ENCODE measurements around the gene RLN1. TPM values are rescaled to one million over a fixed set of nuclear protein-coding genes. Genes with fewer than 3 reads are reported as not detected.

RLN1 gene
- total RNA-seq, 1 donor from 2014 or later, result not detected

DNA sequence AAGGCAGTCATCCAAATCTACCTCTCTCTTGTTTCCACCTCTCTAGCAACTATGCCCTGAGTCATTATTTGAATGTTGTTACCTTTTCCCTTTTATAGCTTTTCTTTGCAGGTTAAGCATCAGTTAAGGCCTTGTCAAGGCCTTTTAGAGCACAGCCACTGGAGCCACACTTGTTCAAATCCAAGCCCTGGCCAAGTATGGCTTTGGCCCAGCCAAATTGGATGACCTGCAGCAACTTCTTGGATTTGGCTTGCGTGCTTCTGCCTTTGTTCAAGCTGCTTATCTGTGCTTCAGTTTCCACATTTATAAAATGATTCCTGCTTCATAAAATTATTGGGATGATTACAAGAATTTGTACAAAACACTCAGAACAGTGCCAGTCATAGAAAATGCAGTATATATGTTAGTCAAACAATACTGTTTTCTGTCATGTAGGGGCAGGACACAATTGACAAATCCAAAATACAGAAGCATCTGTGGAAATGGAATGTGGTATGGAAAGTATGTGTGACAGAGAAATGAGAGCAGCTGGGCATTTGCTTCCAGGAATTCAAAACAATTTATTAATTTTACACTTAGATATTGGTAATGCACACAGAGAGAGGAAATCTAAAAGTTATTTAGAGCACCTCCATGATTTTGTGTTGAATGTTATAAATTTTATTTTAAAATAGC is 17.9 kb upstream of the RLN1 start:
- H3K4me1 ChIP-seq, result peaks cover 29% of the 10 kb centered on the region
- H3K36me3 ChIP-seq, result no peaks in the 10 kb centered on the region
- H3K27me3 ChIP-seq (ENCODE audit: low read depth), result no peaks in the 10 kb centered on the region
- no peaks in the 10 kb centered on the region for H3K9me3 ChIP-seq (replicated peaks)
- intact Hi-C loops (cut with micrococcal nuclease), result no loop called here
- no peak for DNase-seq
- H3K27ac ChIP-seq (replicated peaks), result peak overlapping the region; percentile 14
- H3K4me3 ChIP-seq, result no peak overlapping the region
- no peak for TF ChIP-seq CTCF (IDR thresholded peaks at IDR 0.05; ENCODE audit: borderline replicate concordance)

GRCh38 chr9:5355817-5356216 is 16.1 kb upstream of the RLN1 start:
- intact Hi-C loops (cut with micrococcal nuclease), result no loop called here
- DNase-seq, result no peak
- Histone ChIP-seq H3K9me3 (replicated peaks) (no peaks in the 10 kb centered on the region), H3K4me3 (no peak overlapping the region), H3K36me3 (no peaks in the 10 kb centered on the region), H3K27me3 (ENCODE audit: low read depth) (no peaks in the 10 kb centered on the region), H3K27ac (replicated peaks) (no peak overlapping the region), H3K4me1 (peaks cover 29% of the 10 kb centered on the region)
- no peak for TF ChIP-seq CTCF (IDR thresholded peaks at IDR 0.05; ENCODE audit: borderline replicate concordance)

GRCh38 chr9:5355226-5355625 is 15.6 kb upstream of the RLN1 start:
- Histone ChIP-seq H3K27me3 (ENCODE audit: low read depth) (no peaks in the 10 kb centered on the region), H3K4me3 (no peak overlapping the region), H3K9me3 (replicated peaks) (peaks cover 4% of the 10 kb centered on the region), H3K27ac (replicated peaks) (no peak overlapping the region), H3K4me1 (peaks cover 29% of the 10 kb centered on the region), H3K36me3 (no peaks in the 10 kb centered on the region)
- DNase-seq, result no peak
- intact Hi-C loops (cut with micrococcal nuclease), result no loop called here
- TF ChIP-seq CTCF (IDR thresholded peaks at IDR 0.05; ENCODE audit: borderline replicate concordance), result no peak

GRCh38 chr9:5354184-5354583 is 14.5 kb upstream of the RLN1 start:
- Histone ChIP-seq H3K27ac (replicated peaks) (no peak overlapping the region), H3K27me3 (ENCODE audit: low read depth) (no peaks in the 10 kb centered on the region), H3K9me3 (replicated peaks) (peaks cover 15% of the 10 kb centered on the region), H3K4me1 (peaks cover 29% of the 10 kb centered on the region), H3K36me3 (no peaks in the 10 kb centered on the region), H3K4me3 (no peak overlapping the region)
- DNase-seq, result no peak
- intact Hi-C loops (cut with micrococcal nuclease), result no loop called here
- no peak for TF ChIP-seq CTCF (IDR thresholded peaks at IDR 0.05; ENCODE audit: borderline replicate concordance)

DNA sequence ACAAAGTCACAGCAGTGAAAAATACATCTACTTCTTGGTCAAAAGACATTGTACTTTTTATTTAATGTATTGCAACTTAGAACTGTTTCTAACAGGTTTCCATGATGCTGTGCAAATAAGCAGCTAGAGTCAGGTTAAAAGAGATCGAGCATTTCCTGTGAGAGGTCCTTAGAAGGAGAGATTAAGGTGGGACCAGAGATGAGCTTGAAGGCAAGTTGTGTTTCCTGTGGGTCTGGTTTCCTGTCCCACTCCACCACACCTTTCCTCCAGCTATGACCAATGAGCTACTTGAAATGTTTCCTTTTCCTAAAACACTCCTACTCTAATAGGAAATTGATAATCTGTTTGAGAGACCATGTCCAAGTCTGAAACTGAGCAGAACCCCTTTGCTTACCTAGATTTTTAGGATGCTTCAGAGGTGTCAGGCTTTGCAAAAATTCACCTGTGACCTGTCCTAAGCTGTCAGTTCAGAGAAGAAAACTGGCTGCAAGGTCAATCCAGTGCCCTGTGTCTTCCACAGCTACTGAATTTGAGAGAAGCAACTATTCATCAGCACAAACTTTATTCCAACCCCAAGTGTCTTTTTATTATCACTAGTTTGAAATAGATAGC is 13.1 kb upstream of the RLN1 start:
- DNase-seq, result no peak
- H3K27ac ChIP-seq (replicated peaks), result no peak overlapping the region
- intact Hi-C loops (cut with micrococcal nuclease), result no loop called here

More for the DNA sequence above, 13.1 kb upstream of the RLN1 start:
- peaks cover 21% of the 10 kb centered on the region for H3K4me1 ChIP-seq
- TF ChIP-seq CTCF (IDR thresholded peaks at IDR 0.05; ENCODE audit: borderline replicate concordance), result no peak
- H3K4me3 ChIP-seq, result no peak overlapping the region
- H3K27me3 ChIP-seq (ENCODE audit: low read depth), result no peaks in the 10 kb centered on the region
- H3K36me3 ChIP-seq, result no peaks in the 10 kb centered on the region
- peaks cover 23% of the 10 kb centered on the region for H3K9me3 ChIP-seq (replicated peaks)
